SH-SY5Y (cell line): ENCODE data around the gene TNFAIP8L3.

Source experiments
- GATA2 ChIP-seq: IDR thresholded peaks from 2 replicates; pipeline ENCODE4 v1.6.1; 2011; ENCODE audit warnings: mild to moderate bottlenecking, low read depth, low read length
- GATA3 ChIP-seq: IDR thresholded peaks from 2 replicates; pipeline ENCODE4 v1.6.1; 2011; ENCODE audit warnings: low read depth, mild to moderate bottlenecking, low read length, moderate library complexity

DNA sequence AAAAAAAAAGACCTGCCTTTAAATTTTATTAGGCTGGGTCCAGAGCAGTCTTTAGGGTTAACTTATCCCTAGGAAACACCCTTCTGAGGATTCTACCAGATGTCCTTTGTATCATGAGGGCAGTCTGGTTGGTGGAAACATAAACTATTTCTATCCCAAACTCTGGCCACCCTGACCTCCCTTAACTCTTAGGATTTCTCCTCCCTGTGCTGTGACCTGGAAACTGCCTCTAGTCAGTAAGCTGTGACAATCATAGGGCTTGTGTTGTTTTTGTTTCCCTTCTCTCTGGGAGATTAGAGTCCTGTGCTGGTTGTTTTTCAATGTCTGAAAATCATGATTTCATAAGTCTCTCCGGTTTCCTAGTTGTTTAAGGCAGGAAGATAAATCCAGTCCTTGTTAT is 78.1 kb downstream of the TNFAIP8L3 start:
- TF ChIP-seq GATA2 (no peak), GATA3 (no peak)
